Measurements from ENCODE around the gene BRAT1. TPM values are rescaled to one million over a fixed set of nuclear protein-coding genes. Genes with fewer than 3 reads are reported as not detected.
"Not testable (repeated sequence)": the region's sequence is repeated elsewhere in the genome, so short reads cannot be mapped to it uniquely, and the experiment has no call there.

Gene BRAT1
- total RNA-seq, 2 experiments from 2014 or later = 24.1 to 24.5 TPM

DNA sequence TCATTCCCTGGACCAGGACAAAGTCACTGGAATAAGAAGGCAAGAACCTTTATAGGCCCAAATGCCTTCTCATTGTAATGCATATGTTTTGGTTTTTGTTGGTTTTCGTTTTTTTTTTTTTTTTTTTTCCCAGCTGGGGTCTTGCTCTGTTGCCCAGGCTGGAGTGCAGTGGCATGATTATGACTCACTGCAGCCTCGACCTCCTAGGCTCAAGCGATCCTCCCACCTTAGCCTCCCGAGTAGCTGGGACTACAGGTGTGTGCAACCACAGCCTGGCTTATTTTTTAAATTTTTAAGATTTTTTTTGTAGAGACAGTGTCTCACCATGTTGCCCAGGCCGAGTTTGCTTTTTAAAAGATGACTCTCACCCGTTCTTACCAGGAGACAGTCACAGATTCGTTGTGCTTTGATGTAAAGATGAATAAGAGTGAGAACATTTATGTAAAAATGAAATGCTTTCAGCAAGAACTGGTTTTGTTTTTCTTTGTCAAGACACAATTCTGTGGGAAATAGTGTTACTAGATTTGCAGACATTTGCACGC lies 11.1 kb upstream of the BRAT1 start:
- peak overlapping the region; percentile 63 for H3K27ac Mint-ChIP-seq
- Histone ChIP-seq H3K36me3 (ENCODE audit: insufficient read depth, low read length) (peaks cover under 1% of the 10 kb centered on the region), H3K9me3 (ENCODE audit: control insufficient read depth in 1 of 2, insufficient read depth in 1 of 2, low read length in 2 of 2) (no peaks in the 10 kb centered on the region), H3K27me3 (ENCODE audit: control insufficient read depth in 1 of 2, insufficient read depth in 2 of 2, low read length in 2 of 2) (no peaks in the 10 kb centered on the region), H3K4me3 (ENCODE audit: low read length) (no peak overlapping the region), H3K27ac (ENCODE audit: low read depth in 1 of 2, low read length in 2 of 2) (no peak overlapping the region), H3K4me1 (ENCODE audit: insufficient read depth, low read length) (peaks cover 13% of the 10 kb centered on the region)
- ChIA-PET POLR2A (interaction anchor here (0.6 to 1.3 kb wide), 2 partner anchors 46 to 326 kb away, joined by 4 to 6 read pairs; no protein-coding TSS in a partner anchor), CTCF (interaction anchor here (0.9 kb wide), 1 partner anchor 58 kb away, joined by 9 read pairs; no protein-coding TSS in a partner anchor)
- H3K27me3 Mint-ChIP-seq = no peaks in the 10 kb centered on the region
- peaks cover 22% of the 10 kb centered on the region for H3K4me1 Mint-ChIP-seq (ENCODE audit: low read depth)
- TF ChIP-seq, protein P1, sequence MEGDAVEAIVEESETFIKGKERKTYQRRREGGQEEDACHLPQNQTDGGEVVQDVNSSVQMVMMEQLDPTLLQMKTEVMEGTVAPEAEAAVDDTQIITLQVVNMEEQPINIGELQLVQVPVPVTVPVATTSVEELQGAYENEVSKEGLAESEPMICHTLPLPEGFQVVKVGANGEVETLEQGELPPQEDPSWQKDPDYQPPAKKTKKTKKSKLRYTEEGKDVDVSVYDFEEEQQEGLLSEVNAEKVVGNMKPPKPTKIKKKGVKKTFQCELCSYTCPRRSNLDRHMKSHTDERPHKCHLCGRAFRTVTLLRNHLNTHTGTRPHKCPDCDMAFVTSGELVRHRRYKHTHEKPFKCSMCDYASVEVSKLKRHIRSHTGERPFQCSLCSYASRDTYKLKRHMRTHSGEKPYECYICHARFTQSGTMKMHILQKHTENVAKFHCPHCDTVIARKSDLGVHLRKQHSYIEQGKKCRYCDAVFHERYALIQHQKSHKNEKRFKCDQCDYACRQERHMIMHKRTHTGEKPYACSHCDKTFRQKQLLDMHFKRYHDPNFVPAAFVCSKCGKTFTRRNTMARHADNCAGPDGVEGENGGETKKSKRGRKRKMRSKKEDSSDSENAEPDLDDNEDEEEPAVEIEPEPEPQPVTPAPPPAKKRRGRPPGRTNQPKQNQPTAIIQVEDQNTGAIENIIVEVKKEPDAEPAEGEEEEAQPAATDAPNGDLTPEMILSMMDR (IDR thresholded peaks at IDR 0.05) = no peak
- H3K9me3 Mint-ChIP-seq = no peaks in the 10 kb centered on the region
- H3K4me3 Mint-ChIP-seq = peak overlapping the region; percentile 79
- no peaks in the 10 kb centered on the region for H3K36me3 Mint-ChIP-seq (ENCODE audit: low read depth)
- ATAC-seq (ENCODE audit: poor library complexity) (peak; percentile 20), DNase-seq (no peak)
- intact Hi-C loops (cut with DNase I, micrococcal nuclease) = loop anchor here (5.0 to 10.0 kb wide), 2 partner anchors 114 to 148 kb away; no protein-coding TSS in a partner anchor

DNA sequence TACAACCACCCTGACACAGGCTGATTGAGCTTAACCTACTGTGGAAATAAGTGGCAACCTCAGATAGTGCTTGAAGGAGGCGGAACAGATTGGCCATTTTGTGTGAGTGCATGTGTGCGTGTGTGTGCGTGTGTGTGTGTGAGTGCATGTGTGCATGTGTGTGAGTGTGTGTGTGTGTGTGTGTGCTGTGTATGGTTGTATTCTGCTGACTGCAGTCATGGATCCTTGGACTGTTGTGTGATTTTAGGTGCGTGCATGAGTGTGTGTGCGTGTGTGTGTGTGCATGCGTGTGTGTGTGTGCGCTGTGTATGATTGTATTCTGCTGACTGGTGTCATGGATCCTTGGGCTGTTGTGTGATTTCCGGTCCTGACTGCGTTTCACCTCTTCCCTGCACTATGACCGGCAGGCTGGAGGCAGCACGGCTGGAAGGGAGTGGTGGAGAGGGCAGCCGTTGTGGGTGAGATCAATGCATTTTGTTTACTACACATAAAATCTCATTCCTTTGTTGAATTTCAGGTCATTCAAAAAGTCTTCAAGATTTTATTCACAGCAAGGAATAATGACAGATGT lies 9.7 kb upstream of the BRAT1 start:
- Mint-ChIP-seq H3K36me3 (ENCODE audit: low read depth) (no peaks in the 10 kb centered on the region), H3K4me1 (ENCODE audit: low read depth) (peaks cover 23% of the 10 kb centered on the region), H3K27me3 (no peaks in the 10 kb centered on the region), H3K27ac (no peak overlapping the region), H3K4me3 (no peak overlapping the region), H3K9me3 (no peaks in the 10 kb centered on the region)
- DNase-seq (no peak), ATAC-seq (ENCODE audit: poor library complexity) (no peak)
- Histone ChIP-seq H3K27me3 (ENCODE audit: control insufficient read depth in 1 of 2, insufficient read depth in 2 of 2, low read length in 2 of 2) (no peaks in the 10 kb centered on the region), H3K4me3 (ENCODE audit: low read length) (no peak overlapping the region), H3K9me3 (ENCODE audit: control insufficient read depth in 1 of 2, insufficient read depth in 1 of 2, low read length in 2 of 2) (no peaks in the 10 kb centered on the region), H3K36me3 (ENCODE audit: insufficient read depth, low read length) (no peaks in the 10 kb centered on the region), H3K4me1 (ENCODE audit: insufficient read depth, low read length) (peaks cover 17% of the 10 kb centered on the region), H3K27ac (ENCODE audit: low read depth in 1 of 2, low read length in 2 of 2) (no peak overlapping the region)
- ChIA-PET CTCF (no interaction called here), POLR2A (no interaction called here)
- intact Hi-C loops (cut with DNase I, micrococcal nuclease) = loop anchor here (5.0 to 10.0 kb wide), 2 partner anchors 113 to 150 kb away; no protein-coding TSS in a partner anchor
- TF ChIP-seq, protein P1 (IDR thresholded peaks at IDR 0.05) = no peak

DNA sequence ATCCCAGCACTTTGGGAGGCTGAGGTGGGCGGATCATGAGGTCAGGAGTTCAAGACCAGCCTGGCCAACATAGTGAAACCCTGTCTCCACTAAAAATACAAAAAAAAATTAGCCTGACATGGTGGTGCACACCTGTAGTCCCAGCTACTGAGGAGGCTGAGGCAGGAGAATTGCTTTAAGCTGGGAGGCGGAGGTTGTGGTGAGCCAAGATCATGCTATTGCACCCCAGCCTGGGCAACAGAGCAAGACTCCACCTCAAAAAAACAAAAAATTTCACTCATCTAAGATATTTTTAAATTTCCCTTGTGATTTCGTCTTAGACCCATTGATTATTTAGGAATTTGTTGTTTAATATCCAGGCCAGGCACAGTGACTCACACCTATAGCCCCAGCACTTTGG lies 8.6 kb upstream of the BRAT1 start:
- H3K4me1 ChIP-seq (ENCODE audit: insufficient read depth, low read length) = peaks cover 25% of the 10 kb centered on the region
- ATAC-seq (ENCODE audit: poor library complexity); H3K4me3 Mint-ChIP-seq; POLR2A ChIA-PET; H3K27ac Mint-ChIP-seq; H3K4me3 ChIP-seq (ENCODE audit: low read length); H3K27ac ChIP-seq (ENCODE audit: low read depth in 1 of 2, low read length in 2 of 2); H3K36me3 ChIP-seq (ENCODE audit: insufficient read depth, low read length); H3K27me3 ChIP-seq (ENCODE audit: control insufficient read depth in 1 of 2, insufficient read depth in 2 of 2, low read length in 2 of 2); H3K36me3 Mint-ChIP-seq (ENCODE audit: low read depth); H3K9me3 ChIP-seq (ENCODE audit: control insufficient read depth in 1 of 2, insufficient read depth in 1 of 2, low read length in 2 of 2); H3K9me3 Mint-ChIP-seq; DNase-seq; CTCF ChIA-PET; H3K27me3 Mint-ChIP-seq: not testable (repeated sequence)
- intact Hi-C loops (cut with DNase I, micrococcal nuclease) = loop anchor here in 1 of 2 experiments (10.0 kb wide), 1 partner anchor 151 kb away; no protein-coding TSS in a partner anchor
- peaks cover 28% of the 10 kb centered on the region for H3K4me1 Mint-ChIP-seq (ENCODE audit: low read depth)

All from CD4-positive, alpha-beta T cell (primary cell).